Lung (tissue), 12 donors: ENCODE results near the gene GRB7. TPM values are rescaled to one million over a fixed set of nuclear protein-coding genes. Genes with fewer than 3 reads are reported as not detected.

Experiments used
- ATAC-seq: fragments of 200-7000 bp; cut with Tn5 transposase; one replicate; pipeline ENCODE4 v1.9.1; 2020; ENCODE audit warnings: moderate number of reproducible peaks; ENCODE audit not compliant: insufficient read depth, low FRiP score
- DNase-seq, 3 donors: peaks; one replicate each; pipeline ENCODE4 v3.0.0-alpha.2; 2013 to 2017
- H3K27ac ChIP-seq, 2 donors: one replicate each; pipeline ENCODE4 v1.5.1; 2013; ENCODE audit warnings: mild to moderate bottlenecking in 2 of 2, moderate library complexity in 2 of 2, control low read depth in 1 of 2, inconsistent platforms in 1 of 2, low read depth in 1 of 2, low read length in 1 of 2
- H3K27me3 ChIP-seq, 3 donors: one replicate each; pipeline ENCODE4 v1.5.1; 2013; ENCODE audit warnings: low read length in 2 of 3; ENCODE audit not compliant: control insufficient read depth in 3 of 3, insufficient read depth in 3 of 3
- H3K36me3 ChIP-seq, 4 donors: one replicate each; pipeline ENCODE4 v1.5.1; 2013; ENCODE audit warnings: low read length in 4 of 4, mild to moderate bottlenecking in 1 of 4, moderate library complexity in 1 of 4; ENCODE audit not compliant: control insufficient read depth in 4 of 4, insufficient read depth in 4 of 4
- H3K4me1 ChIP-seq, 5 donors: one replicate each; pipeline ENCODE4 v1.5.1; 2013; ENCODE audit warnings: low read length in 5 of 5, mild to moderate bottlenecking in 2 of 5, moderate library complexity in 1 of 5; ENCODE audit not compliant: control insufficient read depth in 5 of 5, insufficient read depth in 5 of 5
- H3K4me3 ChIP-seq: one replicate; pipeline ENCODE4 v1.5.1; 2013; ENCODE audit warnings: mild to moderate bottlenecking, control low read depth, moderate library complexity
- H3K9ac ChIP-seq, 2 donors: one replicate each; pipeline ENCODE4 v1.5.1; 2013; ENCODE audit warnings: low read length in 2 of 2, control low read depth in 1 of 2; ENCODE audit not compliant: insufficient read depth in 1 of 2
- H3K9me3 ChIP-seq, 4 donors: one replicate each; pipeline ENCODE4 v1.5.1; 2013; ENCODE audit warnings: low read length in 3 of 4, mild to moderate bottlenecking in 1 of 4, moderate library complexity in 1 of 4; ENCODE audit not compliant: control insufficient read depth in 4 of 4, insufficient read depth in 3 of 4
- CTCF ChIP-seq: IDR thresholded peaks from 2 replicates; pipeline ENCODE4 v1.5.1; 2012; ENCODE audit warnings: mild to moderate bottlenecking; ENCODE audit errors: control extremely low read depth, extremely low read depth
- WGBS, 2 donors: extraction: QIAGEN DNeasy Blood & Tissue Kit; methylation state at CpG; one replicate each; pipeline ENCODE4 v1.1.7; 2013; 5-methylcytosine and 5-hydroxymethylcytosine counted together
- polyA plus RNA-seq, 2 donors: library from polyadenylated mRNA; stranded (reverse); fragments of 200-250 nt; gene quantifications; one replicate each; pipeline ENCODE4 v1.2.1, GENCODE V29; 2013
- total RNA-seq, 2 donors: library from RNA; depleted of rRNA in 1 of 2; stranded (reverse); fragments of >200 nt in 1 of 2; gene quantifications; one replicate each; pipeline ENCODE4 v1.2.1, GENCODE V29; 2014 to 2021
- donor health status: control.
- donor health status: control.
- donor health status: Bipolar disorder and iron deficiency.
- donor health status: healthy.
- donor health status: DM: yes; HTN: yes; CAD: no.

GRB7 gene
- total and polyA plus RNA-seq, 4 donors, result 6.6 to 25.5 (median 16.6) TPM

GRCh38 chr17:39757931-39758873 is 20.5 kb downstream of the GRB7 start:
- H3K27me3 ChIP-seq, result no peaks in the 10 kb centered on the region
- no peak for TF ChIP-seq CTCF
- no peaks in the 10 kb centered on the region for H3K9me3 ChIP-seq
- no peaks in the 10 kb centered on the region for H3K36me3 ChIP-seq
- no peak overlapping the region for H3K9ac ChIP-seq
- ATAC-seq, result no peak
- no peak overlapping the region for H3K4me3 ChIP-seq
- WGBS, 2 donors, result 63 to 66% methylated on average over 12 of the region's 12 CpGs
- H3K4me1 ChIP-seq, result peaks cover 0 to 17% (median 0%) of the 10 kb centered on the region in 5 donors
- H3K27ac ChIP-seq, result no peak overlapping the region
- DNase-seq, result no peak

- no peak overlapping the region for H3K4me3 ChIP-seq
- no peaks in the 10 kb centered on the region for H3K36me3 ChIP-seq
- no peak overlapping the region for H3K9ac ChIP-seq
- DNase-seq (no peak), ATAC-seq (no peak)
- no peak overlapping the region for H3K27ac ChIP-seq
- H3K4me1 ChIP-seq, result peaks cover 0 to 19% (median 0%) of the 10 kb centered on the region in 5 donors
- H3K9me3 ChIP-seq, result no peaks in the 10 kb centered on the region
- H3K27me3 ChIP-seq, result no peaks in the 10 kb centered on the region
- TF ChIP-seq CTCF, result no peak
- WGBS, 2 donors, result 89 to 92% methylated on average over 5 of the region's 5 CpGs
Observed at GRCh38 chr17:39759204-39759603, 21.5 kb downstream of the GRB7 start.

- Histone ChIP-seq H3K27ac (no peak overlapping the region), H3K36me3 (no peaks in the 10 kb centered on the region), H3K9ac (no peak overlapping the region), H3K4me3 (no peak overlapping the region), H3K4me1 (peaks cover 0 to 7% (median 0%) of the 10 kb centered on the region in 5 donors), H3K27me3 (no peaks in the 10 kb centered on the region), H3K9me3 (no peaks in the 10 kb centered on the region)
- WGBS, 2 donors, result 95 to 96% methylated on average over 10 of the region's 10 CpGs
- no peak for TF ChIP-seq CTCF
- DNase-seq, result no peak
- no peak for ATAC-seq
Observed at GRCh38 chr17:39761861-39762496, 24.2 kb downstream of the GRB7 start.
